ENCODE measurements around the gene ETF1. TPM values are rescaled to one million over a fixed set of nuclear protein-coding genes. Genes with fewer than 3 reads are reported as not detected.
A peak's percentile ranks its signal among the peaks of the same experiment; 100 is the strongest.

ETF1 gene
- total RNA-seq, 4 donors from 2014 or later = 64.9 to 84.9 (median 80.4) TPM

DNA sequence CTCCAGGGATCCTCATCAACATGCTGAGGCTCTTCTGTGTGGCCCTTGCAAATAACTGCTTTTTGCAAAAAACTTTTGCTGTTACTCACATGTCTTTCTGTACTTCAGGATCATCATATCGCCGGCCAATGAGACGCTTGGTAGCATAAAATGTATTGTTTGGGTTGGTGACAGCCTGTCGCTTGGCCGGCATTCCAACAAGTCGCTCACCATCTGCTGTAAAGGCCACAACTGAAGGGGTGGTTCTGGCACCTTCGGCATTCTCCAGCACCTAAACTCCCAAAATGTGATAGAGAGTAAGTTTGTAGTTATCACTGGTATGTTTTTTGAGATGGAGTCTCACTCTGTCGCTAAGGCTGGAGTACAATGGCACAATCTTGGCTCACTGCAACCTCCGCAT, 27.8 kb upstream of the ETF1 start:
- intact Hi-C loops (cut with DNase I) = no loop called here
- Histone ChIP-seq H3K4me3 (replicated peaks in 1 of 3) (no peak overlapping the region), H3K27ac (no peak overlapping the region), H3K9me3 (no peaks in the 10 kb centered on the region), H3K36me3 (peaks cover 63 to 66% of the 10 kb centered on the region in 2 donors), H3K4me1 (peaks cover 5 to 18% of the 10 kb centered on the region in 2 donors), H3K27me3 (no peaks in the 10 kb centered on the region)
- no peak for TF ChIP-seq POLR2A (IDR thresholded peaks at IDR 0.05)
- TF ChIP-seq, protein P1, sequence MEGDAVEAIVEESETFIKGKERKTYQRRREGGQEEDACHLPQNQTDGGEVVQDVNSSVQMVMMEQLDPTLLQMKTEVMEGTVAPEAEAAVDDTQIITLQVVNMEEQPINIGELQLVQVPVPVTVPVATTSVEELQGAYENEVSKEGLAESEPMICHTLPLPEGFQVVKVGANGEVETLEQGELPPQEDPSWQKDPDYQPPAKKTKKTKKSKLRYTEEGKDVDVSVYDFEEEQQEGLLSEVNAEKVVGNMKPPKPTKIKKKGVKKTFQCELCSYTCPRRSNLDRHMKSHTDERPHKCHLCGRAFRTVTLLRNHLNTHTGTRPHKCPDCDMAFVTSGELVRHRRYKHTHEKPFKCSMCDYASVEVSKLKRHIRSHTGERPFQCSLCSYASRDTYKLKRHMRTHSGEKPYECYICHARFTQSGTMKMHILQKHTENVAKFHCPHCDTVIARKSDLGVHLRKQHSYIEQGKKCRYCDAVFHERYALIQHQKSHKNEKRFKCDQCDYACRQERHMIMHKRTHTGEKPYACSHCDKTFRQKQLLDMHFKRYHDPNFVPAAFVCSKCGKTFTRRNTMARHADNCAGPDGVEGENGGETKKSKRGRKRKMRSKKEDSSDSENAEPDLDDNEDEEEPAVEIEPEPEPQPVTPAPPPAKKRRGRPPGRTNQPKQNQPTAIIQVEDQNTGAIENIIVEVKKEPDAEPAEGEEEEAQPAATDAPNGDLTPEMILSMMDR (IDR thresholded peaks at IDR 0.05) = no peak
- 98 to 99% methylated on average over 9 of the region's 9 CpGs for WGBS, 2 donors
- DNase-seq = no peak

DNA sequence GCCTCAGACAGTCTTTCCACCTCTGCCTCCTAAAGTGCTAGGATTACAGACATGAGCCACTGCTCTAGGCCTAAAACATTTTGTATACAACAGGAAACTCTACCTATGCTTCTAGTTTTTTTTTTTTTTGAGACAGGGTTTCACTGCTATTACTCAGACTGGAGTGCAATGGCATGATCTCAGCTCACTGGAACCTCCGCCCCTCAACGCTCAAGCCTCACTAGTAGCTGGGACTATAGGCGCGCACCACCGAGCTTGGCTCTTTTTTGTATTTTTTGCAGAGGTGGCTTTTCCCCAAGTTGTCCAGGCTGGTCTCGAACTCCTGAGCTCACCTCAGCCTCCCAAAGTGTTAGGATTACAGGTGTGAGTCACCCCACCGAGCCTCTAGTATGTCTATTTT, 26.7 kb upstream of the ETF1 start:
- Histone ChIP-seq H3K4me1 (peaks cover 5 to 18% of the 10 kb centered on the region in 2 donors), H3K27me3 (no peaks in the 10 kb centered on the region), H3K27ac (no peak overlapping the region), H3K4me3 (replicated peaks in 1 of 3) (no peak overlapping the region), H3K36me3 (peaks cover 74 to 77% of the 10 kb centered on the region in 2 donors), H3K9me3 (no peaks in the 10 kb centered on the region)
- TF ChIP-seq, protein P1 (IDR thresholded peaks at IDR 0.05) = no peak
- no peak for TF ChIP-seq POLR2A (IDR thresholded peaks at IDR 0.05)
- intact Hi-C loops (cut with DNase I) = no loop called here
- 86 to 90% methylated on average over 7 of the region's 7 CpGs for WGBS, 2 donors
- no peak for DNase-seq

DNA sequence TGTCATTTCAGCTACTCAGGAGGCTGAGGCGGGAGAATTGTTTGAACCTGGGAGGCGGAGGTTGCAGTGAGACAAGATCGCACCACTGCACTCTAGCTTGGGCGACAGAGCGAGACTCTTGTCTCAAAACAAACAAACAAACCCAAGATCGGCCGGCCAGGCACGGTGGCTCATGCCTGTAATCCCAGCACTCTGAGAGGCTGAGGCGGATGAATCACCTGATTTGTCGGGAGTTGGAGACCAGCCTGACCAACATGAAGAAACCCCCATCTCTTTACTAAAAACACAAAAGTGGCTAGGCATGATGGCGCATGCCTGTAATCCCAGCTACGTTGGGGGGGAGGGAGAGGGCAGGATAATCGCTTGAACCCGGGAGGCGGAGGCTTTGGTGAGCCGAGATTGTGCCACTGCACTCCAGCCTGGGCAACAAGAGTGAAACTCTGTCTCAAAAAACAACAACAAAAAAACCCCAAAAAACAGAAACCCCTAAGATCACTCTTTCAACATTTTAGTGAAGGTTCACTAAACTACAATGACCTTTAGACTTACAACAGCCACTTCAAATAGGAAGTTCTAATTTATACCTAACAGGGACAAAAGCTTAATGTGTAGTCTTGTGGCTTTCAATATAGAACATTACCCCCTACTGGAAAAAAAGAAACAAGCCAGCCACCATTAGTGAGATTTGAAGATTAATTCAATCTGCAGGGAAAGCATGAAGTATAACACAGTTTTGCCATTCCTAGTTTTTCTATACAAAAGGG, 25.2 kb upstream of the ETF1 start:
- Histone ChIP-seq H3K36me3 (peaks cover 78 to 83% of the 10 kb centered on the region in 2 donors), H3K4me3 (replicated peaks in 1 of 3) (no peak overlapping the region), H3K4me1 (peaks cover 0 to 8% of the 10 kb centered on the region in 2 donors), H3K27me3 (no peaks in the 10 kb centered on the region), H3K9me3 (no peaks in the 10 kb centered on the region), H3K27ac (no peak overlapping the region)
- TF ChIP-seq, protein P1 (IDR thresholded peaks at IDR 0.05) = no peak
- TF ChIP-seq POLR2A (IDR thresholded peaks at IDR 0.05) = no peak
- DNase-seq = peak in 1 of 2 donors; percentile 43
- intact Hi-C loops (cut with DNase I) = no loop called here
- WGBS, 2 donors = 80 to 83% methylated on average over 16 of the region's 16 CpGs

DNA sequence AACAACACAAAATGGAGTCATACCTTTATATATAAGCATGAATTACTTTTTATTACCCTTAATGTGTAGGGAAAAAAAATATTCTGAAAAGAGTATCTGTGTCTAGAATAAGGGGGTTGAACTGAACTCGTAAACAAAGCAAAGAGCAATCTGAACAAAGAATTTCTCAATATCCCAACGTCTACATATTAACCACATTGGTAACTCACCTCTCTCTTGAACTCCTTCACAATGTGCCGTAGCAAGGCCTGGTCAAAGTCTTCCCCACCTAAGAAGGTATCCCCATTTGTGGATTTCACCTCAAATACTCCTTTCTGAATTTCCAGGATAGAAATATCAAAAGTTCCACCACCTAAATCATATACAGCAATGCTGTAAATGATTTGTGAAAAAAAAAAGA, 23.8 kb upstream of the ETF1 start:
- Histone ChIP-seq H3K4me3 (replicated peaks in 1 of 3) (no peak overlapping the region), H3K27me3 (no peaks in the 10 kb centered on the region), H3K36me3 (peaks cover 68 to 69% of the 10 kb centered on the region in 2 donors), H3K27ac (no peak overlapping the region), H3K4me1 (peaks cover 0 to 8% of the 10 kb centered on the region in 2 donors), H3K9me3 (no peaks in the 10 kb centered on the region)
- no peak for DNase-seq
- TF ChIP-seq, protein P1 (IDR thresholded peaks at IDR 0.05) = no peak
- TF ChIP-seq POLR2A (IDR thresholded peaks at IDR 0.05) = no peak
- intact Hi-C loops (cut with DNase I) = no loop called here
- 91% methylated on average over 3 of the region's 3 CpGs for WGBS, 2 donors

DNA sequence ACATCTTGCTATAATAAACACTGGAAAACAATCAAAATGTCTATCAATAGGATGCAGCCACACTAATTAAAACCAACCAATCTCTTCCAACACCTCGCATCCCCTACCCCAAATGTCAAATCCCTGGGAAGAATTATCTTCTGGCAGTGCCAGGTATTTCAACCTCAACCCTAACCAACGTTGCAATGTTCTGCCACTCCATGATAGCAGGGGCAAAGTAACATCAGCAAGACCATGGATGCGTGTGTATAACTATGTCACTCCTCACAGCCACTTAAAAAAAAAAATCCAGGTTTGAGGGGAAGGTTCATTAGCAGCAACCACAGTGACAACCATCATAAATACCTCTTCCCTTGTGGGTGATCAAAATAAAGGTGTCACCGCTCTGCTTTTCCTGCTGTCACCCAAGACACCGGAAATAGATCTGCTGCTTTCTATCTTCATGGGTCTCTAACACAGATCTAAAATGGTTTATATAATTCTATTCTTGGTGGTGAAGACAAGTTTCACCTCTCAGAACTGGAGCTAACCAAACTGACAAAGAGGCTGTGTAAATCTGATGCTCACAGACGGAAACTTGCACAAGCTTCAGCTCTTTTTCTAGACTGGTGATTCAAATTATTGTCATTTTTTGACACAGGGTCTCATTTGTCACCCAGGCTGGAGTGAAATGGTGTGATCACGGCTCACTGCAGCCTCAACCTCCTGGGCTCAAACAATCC, 22.2 kb upstream of the ETF1 start:
- intact Hi-C loops (cut with DNase I) = no loop called here
- no peak for TF ChIP-seq POLR2A (IDR thresholded peaks at IDR 0.05)
- TF ChIP-seq, protein P1 (IDR thresholded peaks at IDR 0.05) = no peak
- H3K4me3 ChIP-seq (replicated peaks in 1 of 3) = no peak overlapping the region
- H3K27me3 ChIP-seq = no peaks in the 10 kb centered on the region
- no peaks in the 10 kb centered on the region for H3K9me3 ChIP-seq
- WGBS, 2 donors = 88 to 90% methylated on average over 7 of the region's 7 CpGs
- H3K4me1 ChIP-seq = peaks cover 4 to 13% of the 10 kb centered on the region in 2 donors
- H3K36me3 ChIP-seq = peaks cover 68 to 75% of the 10 kb centered on the region in 2 donors
- no peak for DNase-seq
- H3K27ac ChIP-seq = no peak overlapping the region
